HG03575 (cell line): Measurements from ENCODE around the gene FAM83D.

ENCODE experiments used
- ATAC-seq: cut with Tn5 transposase; IDR thresholded peaks from one replicate; pipeline ENCODE4 v1.9.1; 2021; ENCODE audit not compliant: unreplicated experiment, insufficient number of reproducible peaks, low FRiP score; ENCODE audit errors: extremely low read depth

The FAM83D gene, protein sequence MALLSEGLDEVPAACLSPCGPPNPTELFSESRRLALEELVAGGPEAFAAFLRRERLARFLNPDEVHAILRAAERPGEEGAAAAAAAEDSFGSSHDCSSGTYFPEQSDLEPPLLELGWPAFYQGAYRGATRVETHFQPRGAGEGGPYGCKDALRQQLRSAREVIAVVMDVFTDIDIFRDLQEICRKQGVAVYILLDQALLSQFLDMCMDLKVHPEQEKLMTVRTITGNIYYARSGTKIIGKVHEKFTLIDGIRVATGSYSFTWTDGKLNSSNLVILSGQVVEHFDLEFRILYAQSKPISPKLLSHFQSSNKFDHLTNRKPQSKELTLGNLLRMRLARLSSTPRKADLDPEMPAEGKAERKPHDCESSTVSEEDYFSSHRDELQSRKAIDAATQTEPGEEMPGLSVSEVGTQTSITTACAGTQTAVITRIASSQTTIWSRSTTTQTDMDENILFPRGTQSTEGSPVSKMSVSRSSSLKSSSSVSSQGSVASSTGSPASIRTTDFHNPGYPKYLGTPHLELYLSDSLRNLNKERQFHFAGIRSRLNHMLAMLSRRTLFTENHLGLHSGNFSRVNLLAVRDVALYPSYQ

DNA sequence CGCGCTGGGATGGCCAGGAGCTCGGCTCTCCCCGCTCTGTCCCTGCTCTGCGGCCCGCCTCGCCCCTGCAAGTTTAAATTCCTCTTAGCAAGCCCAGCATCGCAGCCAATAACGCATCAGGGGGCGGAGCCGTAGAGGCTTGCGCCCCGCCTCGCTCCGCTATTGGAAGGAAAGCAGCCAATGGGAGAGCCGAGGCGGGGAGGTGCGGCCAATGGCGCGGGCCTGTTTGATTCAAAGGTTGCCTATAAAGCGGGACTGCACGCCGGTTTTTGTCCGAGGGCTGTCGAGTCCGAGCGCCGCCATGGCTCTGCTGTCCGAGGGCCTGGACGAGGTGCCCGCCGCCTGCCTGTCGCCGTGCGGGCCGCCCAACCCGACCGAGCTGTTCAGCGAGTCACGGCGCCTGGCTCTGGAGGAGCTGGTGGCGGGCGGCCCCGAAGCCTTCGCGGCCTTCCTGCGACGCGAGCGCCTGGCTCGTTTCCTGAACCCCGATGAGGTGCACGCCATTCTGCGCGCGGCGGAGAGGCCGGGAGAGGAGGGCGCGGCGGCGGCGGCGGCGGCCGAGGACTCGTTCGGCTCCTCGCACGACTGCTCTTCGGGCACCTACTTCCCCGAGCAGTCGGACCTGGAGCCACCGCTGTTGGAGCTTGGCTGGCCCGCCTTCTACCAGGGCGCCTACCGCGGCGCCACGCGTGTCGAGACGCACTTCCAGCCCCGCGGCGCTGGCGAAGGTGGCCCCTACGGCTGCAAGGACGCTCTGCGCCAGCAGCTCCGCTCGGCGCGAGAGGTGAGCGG, at the start of gene FAM83D:
FAM83D (plus strand) TSS at position 276 of the 792 bp plus-strand sequence; CDS start at position 302, 26 bp downstream.
- ATAC-seq: peak; percentile 66

DNA sequence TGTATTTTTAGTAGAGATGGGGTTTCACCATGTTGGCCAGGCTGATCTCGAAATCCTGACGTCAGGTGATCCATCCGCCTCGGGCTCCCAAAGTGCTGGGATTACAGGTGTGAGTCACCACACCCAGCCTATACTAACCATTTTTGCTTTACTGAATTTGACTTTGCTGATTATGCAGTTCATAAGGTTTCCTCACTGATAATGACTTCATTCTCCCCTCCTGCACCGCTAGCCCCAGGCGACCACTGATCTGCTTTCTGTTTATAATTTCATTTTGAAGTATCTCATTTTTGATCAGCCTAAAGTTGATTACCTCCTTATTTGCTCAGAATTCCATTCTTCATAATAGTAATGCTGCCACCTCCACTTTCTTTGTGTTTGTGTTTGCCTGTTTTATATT, 48.7 kb upstream of the FAM83D start:
- no peak for ATAC-seq

DNA sequence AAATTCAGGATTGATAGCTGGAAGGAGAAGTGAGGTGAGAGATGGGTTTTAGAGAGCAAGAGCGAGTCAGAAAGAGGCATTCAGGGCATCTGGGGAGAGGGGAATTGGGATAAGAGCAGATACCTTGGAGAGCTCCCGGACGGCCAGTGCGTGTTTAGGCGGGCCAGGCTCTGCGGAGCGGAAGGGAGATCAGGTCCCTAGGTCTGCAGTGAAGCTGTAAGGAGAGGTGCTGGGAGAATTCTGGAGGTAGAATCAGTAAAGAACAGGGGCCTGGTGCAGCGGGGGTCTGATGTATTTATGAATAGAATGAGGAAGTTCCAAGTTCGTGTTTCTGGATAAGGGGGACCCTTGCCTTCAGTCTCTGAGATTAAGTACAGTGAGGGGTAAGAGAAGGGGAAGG, 47.4 kb upstream of the FAM83D start:
- no peak for ATAC-seq

DNA sequence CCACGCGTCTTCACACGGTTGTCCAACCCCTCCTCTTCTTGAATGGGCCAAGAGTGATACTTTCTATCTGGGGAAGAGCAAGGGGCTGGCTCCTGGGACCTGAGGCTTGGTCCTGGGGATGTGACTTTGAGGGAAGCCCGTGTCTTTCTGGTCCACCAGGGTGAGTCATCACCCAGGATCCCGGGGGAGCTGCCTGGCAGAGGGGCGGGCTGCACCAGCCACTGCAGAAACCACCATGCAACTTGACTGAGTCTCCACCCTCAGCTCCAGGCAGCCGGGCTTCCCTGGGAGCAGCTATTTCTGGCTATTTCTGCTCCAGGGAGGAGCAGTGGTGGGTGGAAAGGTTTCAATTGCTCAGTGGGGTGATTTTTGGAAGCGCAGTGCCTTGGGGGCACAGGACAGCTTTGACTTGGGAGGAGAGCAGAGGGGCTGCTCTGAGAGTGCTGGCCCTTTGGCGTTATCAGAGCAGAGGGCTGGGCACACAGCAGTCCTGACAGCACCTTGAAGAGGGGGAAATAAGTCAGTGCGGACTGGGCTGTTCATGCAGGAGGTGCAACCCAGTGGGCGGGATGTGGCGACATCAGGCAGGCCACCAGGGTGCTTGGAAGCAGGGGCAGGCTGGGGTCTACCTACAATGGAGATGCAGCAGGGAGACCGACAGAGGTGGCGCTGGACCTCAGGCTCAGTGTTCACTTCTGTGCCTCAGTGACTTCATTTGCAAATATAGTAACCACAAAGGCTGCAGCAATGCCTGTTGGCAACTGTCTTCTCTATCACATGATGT, 45.1 kb upstream of the FAM83D start:
- no peak for ATAC-seq

DNA sequence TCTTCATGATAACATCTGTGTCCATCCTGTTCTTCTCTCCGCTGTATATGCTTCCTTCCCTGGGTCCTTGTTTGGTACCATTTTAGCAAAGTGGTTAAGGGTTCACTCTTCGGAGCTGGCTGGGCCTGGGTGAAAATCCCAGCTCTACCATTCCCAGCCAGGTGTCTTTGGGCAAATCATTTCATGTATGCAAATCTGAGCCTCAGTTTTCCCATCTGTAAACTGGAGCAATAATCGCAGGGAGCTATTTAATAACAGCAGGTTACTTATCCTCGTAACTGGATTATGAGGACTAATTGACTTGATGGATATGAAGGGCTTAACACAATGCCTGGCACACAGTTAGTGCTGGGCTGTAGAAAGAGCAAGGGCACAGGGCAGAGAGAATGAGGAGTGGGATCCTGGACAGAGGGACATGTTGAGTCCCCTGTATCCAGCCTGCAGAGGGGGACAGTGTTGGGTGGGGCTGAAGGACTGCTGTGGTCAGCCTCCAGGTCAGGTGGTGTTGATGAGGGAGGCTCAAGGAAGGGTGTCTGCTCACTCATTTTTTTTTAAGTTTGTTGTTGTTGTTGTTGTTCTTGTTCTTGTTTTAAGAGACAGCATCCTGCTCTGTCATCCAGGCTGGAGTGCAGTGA, 44.3 kb upstream of the FAM83D start:
- no peak for ATAC-seq

DNA sequence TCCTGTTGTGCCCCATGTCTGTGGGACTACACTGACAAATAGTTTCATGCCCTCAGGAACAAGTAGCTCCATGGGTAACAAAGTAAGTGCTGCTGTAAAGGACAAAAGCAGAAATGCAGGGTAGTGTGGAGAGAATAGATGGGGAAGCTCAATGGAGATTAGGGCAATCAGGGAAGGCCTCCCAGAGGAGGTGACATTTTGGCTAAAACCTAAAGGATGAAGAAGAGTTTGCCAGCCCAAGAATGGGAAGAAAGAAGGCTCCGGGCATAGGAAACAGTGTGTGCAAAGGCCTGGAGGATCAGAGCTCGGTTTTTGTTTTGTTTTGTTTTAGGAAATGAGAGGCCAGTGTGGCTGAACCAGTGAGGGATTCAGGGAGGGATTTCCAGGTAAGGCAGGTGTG, 43.6 kb upstream of the FAM83D start:
- no peak for ATAC-seq

DNA sequence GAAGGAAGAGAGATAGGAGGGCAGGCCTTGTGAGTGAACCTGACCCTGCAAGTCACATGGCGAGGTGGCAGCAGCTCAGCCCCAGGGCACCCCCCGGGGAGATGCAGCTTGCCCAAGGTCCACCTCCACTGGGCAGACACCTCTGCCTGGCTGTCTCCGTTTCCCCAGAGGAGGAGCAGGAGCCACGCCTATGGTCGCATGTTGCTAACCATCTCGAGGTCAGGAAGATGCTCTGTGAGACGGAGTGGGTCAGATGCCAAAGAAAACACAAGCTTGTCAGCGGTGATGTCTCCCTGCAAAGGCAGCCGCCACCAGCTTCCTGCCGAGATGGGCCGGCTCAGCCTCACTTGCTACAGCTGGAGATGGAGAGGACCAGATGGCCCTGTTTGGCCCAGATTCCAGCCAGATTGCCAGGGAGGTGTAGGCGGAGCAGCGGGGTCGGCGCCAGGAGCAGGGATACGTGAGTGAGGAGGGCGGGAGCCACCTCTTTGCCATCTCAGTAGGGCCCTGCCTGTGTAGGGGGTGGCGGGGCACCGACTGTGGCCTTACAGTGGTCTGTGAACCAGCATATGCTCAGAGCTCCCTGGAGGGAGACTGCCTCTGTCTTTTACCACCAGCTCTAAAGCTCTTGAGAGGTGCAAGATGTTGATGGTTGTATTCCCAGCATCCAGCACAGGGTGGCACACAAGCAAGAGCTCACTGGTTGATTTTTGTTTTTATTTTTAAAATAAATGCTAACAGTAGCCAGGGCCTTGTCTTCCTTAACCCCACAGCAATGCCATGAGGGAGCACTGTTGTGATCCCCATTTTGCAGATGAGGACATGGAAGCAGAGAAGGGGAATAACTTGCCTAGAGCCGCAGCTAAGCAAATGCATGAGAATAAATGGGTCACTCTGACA, 42.9 kb upstream of the FAM83D start:
- ATAC-seq: no peak

DNA sequence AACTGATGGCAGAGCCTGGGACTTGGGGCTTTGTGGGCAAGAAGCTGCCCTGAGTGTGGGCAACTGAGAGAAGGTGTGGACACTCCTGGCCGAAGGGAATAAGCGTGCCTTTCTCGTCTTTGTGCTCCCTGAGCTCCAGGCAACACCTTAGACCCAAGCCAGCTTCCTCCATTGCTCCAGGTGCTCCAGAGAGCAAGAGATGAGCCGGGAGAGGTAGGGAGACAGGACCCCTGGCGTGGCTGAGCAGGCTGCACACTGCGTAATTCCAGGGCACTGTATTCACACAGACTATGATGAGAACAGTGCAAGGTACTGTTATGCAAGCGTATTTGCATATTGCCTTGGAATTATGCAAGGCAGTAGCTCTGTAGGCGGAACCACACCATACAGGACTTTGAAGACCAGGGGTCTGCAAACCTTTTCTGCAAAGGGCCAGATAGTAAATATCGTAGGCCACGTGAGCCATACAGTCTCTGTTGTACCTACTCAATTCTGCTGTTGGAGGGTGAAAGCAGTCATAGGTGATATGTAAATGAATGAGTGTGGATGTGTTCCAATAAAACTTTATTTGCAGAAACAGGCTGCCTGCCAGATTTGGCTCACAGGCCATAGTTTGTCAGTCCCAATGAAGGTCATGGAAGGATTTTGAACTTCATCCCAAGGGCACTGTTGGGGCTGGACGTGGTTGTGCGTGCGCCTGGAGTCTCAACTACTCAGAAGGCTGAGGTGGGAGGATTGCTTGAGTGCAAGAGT, 42.1 kb upstream of the FAM83D start:
- no peak for ATAC-seq

DNA sequence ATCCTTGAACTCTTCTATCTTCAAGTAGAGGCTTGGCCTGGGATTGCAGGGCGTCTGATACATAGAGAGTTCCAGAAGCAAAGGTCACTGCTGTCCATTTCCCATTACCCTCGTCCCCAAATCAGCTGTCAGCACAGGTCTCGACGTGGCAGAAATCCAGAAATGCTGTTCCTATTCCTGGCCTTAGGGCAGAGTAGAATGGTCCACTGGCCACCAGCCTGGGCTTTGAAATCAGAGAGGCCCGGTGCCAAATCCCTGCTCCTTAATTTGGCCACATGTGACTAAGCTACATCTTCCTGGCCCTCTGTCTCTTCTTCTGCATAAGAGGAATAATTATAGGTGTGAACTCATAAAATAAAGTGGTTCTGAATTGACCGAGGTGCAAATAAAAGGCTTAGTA, 40.9 kb upstream of the FAM83D start:
- no peak for ATAC-seq

DNA sequence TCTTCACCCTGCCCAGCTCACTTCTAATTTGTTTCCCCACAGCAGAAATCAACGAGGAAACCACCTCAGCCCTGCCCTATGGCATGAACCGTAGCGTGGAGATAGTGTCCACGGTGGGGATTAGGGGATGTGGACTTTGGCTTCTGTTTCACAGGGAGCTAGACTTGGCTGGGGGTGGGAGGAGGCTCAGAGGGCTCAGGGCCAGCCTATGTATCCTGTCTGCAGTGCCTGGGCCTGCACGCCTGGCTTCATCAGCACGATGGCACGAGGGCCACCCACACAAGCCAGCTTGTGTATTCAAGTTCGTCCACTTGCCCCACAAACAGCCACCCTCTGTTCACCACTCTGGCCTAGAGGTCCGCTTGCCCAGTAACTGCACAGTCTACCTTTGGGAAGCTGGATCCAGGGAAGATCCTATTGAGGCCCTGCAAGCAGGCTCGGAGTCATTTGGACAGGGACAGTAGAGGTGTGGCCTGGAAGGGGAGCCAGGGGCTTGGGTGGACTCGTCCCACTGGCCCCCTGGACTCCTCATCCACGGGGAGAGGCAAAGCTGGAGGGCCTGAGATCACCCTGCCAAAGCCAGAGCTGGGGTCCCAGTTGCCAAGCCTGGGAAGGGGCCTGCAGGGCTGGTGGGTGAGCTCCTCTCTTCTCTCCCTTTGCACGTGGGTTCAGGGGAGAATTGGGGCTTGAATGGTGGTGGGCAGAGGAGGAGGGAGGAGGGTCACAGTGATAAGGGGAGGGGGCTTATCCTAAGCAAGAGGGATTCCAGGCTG, 38.0 kb upstream of the FAM83D start:
- ATAC-seq: no peak

DNA sequence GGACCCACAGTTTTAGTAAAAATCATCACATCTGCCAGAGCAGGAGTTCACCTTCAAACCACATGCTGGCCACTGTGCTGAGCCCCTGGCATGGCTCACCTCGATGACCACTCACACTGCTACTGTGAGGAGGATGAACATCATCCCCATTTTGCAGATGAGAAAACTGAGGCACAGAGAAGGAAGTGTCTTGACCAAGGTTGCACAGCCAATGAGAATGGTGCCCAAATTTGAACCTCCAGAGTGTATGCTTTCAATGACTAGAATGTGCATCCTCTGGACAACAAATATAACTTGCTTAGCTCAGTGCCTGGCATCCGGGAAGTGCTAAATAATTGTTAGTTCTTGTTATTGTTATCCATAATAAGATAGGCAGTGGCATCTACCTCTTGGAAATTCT, 37.2 kb upstream of the FAM83D start:
- no peak for ATAC-seq

DNA sequence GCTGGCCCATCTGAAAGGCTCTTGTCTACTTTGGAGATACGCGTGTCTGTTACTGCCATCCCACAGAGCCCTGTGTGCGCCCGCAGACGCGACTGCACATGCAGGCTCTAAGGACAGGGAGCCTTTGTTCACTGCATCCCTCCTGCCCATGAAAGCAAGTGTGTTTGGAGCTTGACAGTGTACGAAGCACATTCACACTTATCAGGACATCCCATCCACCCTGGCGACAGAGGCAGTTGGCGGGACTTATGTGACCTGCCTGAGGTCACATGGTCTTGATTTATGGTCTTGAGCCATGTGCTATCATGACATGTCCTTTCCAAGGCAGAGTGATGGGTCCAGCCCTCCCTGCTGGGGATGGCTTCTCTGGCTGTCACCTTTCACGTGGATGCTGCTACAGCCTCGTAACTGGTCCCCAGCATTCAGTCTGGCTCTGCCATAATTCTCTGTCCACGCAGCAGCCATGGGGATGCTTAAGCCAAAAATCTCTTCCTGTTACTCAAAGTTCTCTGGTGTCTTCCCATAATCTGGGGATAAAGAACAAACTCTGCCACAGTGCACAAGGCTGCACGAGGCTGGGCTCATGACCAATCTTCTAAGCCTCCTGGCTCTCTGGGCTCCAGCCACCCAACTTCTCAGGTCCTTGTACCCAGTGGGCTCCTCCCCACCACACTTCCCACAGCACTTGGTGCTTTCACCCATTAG, 36.3 kb upstream of the FAM83D start:
- no peak for ATAC-seq

DNA sequence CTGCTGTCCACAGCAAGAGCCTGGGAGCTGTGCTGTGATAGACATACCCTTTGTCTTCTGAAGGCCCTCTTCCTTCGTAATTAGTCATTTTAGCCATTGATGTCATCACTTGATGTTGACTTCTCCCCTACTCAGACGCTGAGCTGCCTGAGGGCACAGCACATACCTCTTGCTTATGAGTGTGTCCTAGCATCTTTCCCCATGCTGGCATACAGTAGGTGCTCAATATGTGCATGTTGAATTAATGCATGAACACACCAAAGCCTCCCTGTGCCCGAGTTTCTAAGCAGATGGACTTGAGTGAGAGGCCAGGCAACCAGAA, 35.8 kb upstream of the FAM83D start:
- ATAC-seq: no peak

DNA sequence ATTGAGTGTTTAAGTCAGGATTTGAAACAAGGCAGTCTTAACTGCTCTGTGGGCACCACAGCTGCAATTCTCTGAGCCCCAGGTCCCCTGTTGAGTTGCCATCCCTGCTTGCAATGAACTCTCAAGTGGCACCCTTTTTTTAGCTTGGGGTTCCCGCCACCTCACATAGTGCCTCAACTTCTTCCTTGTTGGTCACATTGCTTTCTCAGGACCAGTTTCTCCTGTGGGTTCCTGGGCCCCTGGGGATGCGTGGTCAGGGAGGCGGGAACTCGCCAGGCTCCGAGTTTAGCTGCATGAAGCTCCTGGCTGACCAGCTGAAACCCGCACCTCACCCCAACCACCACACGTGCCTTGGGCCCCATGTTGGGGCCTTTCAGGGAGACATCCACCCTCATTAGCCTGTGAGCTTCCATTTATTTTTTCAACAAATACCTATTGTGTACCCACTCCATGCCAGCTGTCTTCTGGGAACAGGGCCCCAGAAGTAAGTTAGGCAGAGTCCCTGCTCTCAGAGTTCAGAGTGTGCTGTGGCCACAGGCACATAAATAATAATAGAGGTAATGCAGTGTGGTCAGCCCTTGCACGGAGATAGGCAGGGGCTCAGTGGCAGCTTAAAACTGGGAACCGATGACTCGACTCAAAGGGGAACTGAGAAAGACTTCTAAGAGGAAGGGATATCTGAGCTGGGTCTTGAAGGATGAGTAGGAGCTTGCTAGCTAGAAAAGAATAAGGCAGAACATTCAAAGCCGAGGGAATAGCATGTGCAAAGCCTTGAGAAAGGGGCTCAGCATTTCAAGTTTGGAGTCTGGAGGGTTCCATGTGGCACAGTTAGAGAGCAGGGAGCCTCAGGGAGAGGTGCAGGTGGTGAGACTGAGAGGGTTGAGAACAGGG, 33.9 kb upstream of the FAM83D start:
- ATAC-seq: no peak

DNA sequence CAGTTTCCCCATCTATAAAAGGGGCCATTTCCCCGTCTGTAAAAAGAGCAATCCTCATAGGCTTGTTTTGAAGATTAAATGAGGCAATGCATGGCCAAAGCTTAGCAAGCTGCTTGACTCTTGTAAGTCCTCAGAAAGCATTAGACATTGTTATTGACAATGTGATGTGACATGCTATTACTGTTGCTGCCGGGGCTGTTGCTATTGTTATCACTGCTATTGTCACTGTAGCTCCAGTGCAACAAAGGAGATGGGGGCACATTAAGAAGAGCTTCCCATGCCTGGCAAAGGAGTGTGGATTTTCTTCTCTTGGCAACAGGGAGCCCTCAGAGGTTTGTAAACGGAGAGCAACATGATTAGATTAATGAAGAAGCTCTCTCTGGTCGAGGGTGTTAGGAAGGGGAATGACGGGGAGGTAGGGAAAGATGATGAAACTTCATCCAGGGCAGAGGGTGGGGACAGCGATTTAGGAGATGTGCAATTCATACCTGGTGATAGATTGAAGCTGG, 33.1 kb upstream of the FAM83D start:
- no peak for ATAC-seq
